ENCODE data around the gene DDX6.
"Not testable (repeated sequence)": the region's sequence is repeated elsewhere in the genome, so short reads cannot be mapped to it uniquely, and the experiment has no call there.

- TF ChIP-seq EZH2phosphoT487 (IDR thresholded peaks at IDR 0.05; ENCODE audit: borderline replicate concordance, low read length); CTCF (conservative IDR thresholded peaks at IDR 0.05; ENCODE audit: low read depth, low read length); EZH2 (IDR thresholded peaks at IDR 0.05; ENCODE audit: low read length, unreplicated experiment): not testable (repeated sequence)
Measured at GRCh38 chr11:118761981-118762380, 29.0 kb downstream of the DDX6 start.
